HG02798 (cell line): Measurements from ENCODE around the gene ZC3H14.

Source experiments
- ATAC-seq: cut with Tn5 transposase; IDR thresholded peaks from one replicate; pipeline ENCODE4 v1.9.1; 2021; ENCODE audit warnings: mild to moderate bottlenecking; ENCODE audit not compliant: unreplicated experiment, poor library complexity

ZC3H14 gene

DNA sequence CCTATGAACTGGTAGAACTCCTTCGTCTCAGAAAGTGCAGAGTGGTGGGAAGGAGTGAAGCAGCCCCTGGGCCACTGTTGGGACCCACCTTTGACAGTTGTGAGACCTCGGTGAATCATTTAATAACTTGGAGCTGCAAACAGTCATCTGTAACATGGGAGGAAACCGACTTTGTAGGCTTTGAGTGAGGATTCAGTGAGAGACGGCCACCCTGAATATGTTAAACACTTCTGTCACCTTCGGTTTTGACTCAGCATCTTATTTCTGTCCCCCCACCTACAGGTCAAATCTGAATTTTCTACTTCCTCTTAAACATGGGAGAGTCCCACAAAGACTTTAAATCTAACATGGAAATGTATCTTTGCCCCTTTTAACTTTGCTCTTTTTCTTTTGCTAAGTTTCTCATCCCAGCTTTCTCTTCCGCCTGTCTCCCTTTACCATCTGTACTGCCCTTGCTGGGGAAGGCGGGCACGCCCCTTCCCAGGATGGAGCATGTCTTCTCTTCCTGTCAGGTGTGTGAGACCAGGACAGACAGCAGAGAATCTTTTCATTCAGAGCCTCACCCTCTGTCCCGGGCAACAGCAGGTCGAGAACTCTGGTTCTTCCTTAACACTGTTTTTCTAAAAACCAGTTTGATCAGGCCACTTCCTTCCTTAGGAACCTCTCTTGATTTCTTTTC lies 37.1 kb downstream of the ZC3H14 start:
- peak; percentile 91 for ATAC-seq

GRCh38 chr14:88604212-88604611 lies 41.4 kb downstream of the ZC3H14 start:
- ATAC-seq = no peak

DNA sequence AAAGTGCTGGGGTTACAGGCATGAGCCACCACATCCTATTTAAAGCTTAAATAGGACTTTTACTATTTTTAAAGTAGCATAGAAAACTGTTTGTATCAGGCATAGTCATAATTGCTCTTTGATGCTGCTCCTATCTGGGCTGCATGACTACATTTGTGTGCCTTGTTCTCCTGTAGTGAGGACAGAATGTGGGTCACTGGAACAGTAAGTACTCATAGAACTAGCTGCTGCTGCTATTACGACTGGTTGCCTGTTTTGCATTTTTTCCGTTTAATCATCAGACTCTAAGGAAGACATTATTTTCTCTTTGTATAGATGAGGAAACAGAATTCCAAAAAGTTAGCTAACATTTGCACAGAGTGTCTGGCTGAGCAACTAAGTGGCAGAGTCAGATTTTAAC lies 42.8 kb downstream of the ZC3H14 start:
- no peak for ATAC-seq

- ATAC-seq = no peak
Observed at GRCh38 chr14:88607829-88608228, 45.0 kb downstream of the ZC3H14 start.

DNA sequence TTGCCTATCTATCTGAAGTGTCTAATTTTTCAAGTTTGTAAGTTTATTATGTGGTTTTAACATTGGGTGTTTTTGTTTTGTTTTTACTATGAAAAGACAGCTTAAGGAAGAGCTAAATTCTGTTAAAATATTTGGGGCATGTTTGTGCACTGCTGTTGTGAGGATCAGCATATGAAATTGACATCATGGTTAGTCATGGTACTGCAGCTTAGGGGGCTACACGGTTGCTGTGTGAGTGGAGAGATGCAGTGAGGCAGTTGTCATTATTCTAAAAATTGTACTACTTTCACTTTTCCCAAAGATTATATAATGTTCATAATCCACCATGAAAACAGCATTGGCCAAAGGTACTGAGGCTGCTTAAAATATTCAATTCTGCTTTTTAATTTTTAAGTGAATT lies 49.0 kb downstream of the ZC3H14 start:
- ATAC-seq = no peak

DNA sequence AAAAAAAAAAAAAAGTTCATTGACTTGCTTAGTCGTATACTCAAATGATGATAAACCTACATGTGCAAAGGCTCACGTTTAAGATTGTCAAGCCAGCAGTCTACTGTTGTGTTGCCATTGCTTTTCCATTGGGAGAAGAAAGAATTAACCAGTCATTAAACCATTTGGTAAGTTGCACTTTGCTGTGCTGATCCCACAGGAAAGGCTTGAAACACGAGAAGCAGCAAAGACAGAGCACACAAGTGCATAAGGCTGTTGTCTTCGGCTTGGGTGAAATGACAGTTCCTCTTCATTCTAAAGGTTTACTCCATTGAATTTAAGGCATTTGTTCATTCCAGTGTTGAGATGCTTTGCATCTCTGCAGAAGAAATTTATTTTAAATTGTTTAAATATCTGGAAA lies 50.1 kb downstream of the ZC3H14 start:
- ATAC-seq = no peak

- ATAC-seq = no peak
Observed at GRCh38 chr14:88613552-88614010, 50.7 kb downstream of the ZC3H14 start.

- no peak for ATAC-seq
Observed at GRCh38 chr14:88614218-88614907, 51.5 kb downstream of the ZC3H14 start.

DNA sequence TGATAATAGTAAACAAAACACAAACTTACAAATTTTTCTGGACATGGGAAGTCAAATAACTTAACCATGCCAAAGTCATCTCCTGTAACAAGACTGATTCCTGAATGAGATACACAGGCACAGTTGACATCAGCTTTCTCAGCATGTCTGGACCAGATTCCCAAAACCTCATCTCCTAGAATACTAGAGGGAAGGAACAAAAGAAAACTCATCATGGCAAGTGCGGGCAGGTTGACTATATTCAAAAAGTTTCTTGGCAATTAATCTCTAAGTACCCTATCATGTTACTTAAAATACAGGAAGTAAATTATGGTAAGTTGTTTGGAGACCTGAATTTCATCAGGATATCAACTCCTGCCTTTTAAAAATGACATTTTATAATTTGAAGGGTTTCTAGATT lies 53.9 kb downstream of the ZC3H14 start:
- no peak for ATAC-seq

DNA sequence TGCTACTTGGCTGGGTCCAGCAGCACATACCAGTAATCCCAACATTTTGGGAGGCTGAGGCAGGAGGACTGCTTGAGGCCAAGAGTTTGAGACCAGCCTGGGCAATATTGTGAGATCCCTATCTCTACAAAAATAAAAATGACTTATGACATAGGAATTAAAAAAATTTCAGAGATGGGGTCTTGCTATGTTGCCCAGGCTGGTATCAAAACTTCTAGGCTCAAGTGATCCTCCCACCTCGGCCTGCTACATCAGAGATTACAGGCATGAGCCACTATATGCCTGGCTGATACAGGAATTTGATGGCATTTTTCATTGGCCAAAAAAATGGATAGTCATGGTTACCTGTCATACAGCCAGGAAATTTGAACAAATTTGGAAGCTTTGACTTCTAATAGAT lies 54.6 kb downstream of the ZC3H14 start:
- ATAC-seq = no peak

DNA sequence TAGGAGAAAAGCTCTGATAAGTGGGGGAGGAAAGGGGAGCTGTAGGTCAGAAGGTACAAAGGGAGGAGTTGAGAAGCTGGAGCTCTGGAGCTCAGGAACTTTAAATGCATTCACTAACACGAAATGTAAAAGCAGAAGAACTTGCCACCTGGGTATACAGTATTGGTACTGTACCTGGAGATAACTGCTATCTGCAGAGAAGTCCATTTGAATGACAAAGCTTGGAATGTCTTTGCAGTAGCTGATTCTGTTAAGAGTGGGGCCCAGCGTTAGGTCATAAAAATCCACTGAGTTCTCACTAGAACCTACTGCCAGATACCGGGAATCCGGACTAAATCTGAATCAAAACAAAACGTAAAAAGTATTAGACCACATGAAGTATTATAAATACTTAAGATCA lies 55.6 kb downstream of the ZC3H14 start:
- no peak for ATAC-seq

DNA sequence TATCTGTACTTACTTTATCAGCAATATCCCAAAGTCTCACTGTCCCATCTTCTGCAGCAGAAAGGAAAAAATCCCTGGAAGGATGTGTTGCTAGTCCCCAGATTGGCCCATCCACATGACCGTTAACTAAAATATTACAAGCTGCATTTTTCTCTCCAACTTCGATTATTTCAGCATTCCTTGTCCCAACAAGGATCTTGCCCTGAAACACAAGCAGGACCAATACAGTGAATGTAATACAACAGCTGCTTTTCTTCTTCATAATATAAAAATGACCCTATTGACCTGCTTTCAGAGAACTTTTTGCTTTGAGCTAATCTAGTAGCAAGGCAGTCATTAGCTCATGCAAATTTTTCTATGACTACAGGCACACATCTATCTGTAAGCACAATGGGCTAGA lies 58.3 kb downstream of the ZC3H14 start:
- ATAC-seq = no peak

DNA sequence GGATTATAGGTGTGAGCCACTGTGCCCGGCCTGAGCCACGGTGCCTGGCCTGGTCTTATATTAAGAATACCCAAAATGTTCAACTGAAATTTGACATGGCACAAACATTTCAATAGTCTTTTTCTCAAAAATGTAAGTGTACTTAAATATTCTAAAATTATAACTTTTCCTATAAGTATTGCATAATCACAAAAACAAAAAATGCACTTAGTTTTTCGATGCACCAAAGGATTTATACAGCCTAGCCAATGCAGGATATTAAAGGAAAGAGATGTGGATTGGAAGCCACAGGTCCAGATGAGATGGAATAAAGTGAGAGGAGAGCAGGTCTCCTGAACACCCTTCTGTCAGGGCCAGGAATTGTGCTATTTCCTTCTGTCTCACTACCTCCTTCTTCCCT lies 62.8 kb downstream of the ZC3H14 start:
- no peak for ATAC-seq

DNA sequence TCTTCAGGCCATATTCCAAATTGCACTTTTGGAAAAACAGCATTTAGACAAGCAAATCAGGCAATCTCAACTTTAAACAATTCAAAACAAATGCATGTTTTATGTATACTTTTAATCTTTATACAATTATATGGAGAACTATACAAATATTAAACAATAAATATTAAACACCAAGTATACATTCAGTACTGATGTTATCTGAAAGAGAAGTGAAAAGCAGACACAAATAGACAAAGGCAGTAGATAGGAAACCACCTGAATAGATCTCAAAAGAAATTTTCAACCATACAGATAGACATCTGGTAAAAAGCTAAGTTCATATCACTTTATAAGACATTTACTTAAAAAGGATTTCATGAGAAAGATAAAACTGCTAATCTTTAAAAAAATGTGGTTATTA lies 65.2 kb downstream of the ZC3H14 start:
- no peak for ATAC-seq

GRCh38 chr14:88628462-88628861 lies 65.6 kb downstream of the ZC3H14 start:
- ATAC-seq = no peak

DNA sequence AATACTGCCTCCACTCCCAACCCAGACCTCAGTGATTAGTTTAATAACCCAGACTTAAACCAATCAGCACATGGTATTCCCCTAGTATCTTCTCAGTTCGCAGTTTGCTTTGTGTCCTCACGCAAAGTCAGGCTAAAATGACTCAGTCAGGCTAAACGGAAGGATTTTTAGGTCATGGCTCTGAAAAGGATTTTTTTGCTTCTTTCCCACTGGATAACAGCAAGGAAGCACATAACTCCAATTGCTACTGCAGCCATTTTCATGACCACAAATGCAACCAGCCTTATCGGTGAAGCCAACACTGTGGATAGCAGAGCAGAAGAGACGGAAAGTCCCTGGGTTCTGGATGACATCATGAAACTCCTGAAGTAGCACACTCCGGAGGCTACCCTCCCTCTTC lies 67.7 kb downstream of the ZC3H14 start:
- no peak for ATAC-seq

DNA sequence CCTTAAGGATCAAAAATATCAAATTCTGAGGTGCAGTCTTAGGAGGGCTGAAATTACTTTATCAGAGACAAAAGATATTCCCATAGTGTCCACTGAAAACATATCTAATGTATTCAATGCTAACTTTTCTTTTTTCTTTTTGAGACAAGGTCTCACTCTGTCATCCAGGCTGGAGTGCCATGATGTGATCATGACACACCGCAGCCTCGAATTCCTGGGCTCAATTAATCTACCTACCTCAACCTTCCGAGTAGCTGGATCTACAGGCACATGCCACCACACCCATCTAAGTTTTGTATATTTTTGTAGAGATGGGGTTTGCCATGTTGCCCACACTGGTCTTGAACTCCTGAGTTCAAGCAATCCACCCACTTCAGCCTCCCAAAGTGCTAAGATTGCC lies 68.3 kb downstream of the ZC3H14 start:
- ATAC-seq = no peak

- no peak for ATAC-seq
Observed at GRCh38 chr14:88632512-88632911, 69.7 kb downstream of the ZC3H14 start.

DNA sequence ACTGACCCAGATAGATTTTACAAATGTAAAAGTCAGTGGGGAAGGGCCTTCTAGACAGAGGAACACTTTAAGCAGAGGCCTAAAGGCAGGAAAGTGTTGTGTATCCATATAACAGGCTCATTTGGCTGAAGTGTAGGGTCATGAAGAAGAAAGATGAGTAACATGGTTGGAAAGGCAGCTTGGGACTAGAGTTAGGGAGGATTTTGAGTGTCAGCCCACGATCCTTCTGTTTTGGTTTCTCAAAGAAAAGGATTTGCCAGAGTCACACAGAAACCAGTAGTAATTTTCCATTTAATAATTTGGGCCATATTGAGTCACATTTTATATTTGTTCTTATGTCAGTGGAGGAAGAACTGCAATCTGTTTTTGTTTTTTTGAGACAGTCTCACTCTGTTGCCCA lies 76.4 kb downstream of the ZC3H14 start:
- no peak for ATAC-seq

- ATAC-seq = no peak
Observed at GRCh38 chr14:88660056-88660455, 97.2 kb downstream of the ZC3H14 start.

DNA sequence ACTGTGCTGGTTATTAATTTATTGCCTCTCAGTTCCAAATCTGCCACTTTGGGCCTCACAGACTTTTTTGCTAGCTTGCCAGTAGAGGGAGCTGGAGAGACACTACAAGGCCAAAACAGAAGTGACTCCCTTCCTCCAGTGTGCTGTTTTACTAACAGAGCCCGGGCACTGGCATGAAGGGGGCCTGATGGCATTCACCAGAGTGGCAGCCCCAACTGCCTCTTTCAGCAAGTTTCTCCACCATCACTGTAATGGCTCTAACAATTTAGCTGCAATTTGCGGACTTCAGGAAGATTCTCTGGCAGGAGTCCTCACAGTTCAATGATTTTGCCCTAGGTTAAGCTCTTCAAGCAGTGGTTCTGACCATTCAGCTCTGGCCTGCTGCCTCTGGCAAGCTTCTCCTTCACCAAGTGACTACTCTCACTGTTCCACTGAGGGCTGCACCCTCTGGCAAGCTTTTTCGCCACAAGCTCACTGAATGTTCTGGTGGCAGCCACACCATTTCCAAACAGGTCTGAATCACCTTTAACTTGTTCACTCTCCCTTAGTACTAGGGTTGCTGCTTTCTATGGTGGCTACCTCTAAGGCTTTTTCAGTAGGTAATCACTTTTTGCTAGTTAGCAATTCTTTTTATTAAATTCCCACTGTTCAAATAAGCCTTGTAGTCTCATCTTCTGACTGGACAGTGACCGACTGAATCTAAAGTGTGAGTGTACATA lies 104.9 kb downstream of the ZC3H14 start:
- ATAC-seq = peak; percentile 79
